Karpas-422 (cell line): Measurements from ENCODE around the gene ERG. TPM values are rescaled to one million over a fixed set of nuclear protein-coding genes. Genes with fewer than 3 reads are reported as not detected.

Source experiments
- DNase-seq: peaks from one replicate; pipeline ENCODE4 v3.0.0-alpha.2; 2015
- H2AFZ ChIP-seq: fragments of 200-600 bp; sonication (generic); 2 replicates; pipeline ENCODE4 v1.6.1; 2014; ENCODE audit warnings: antibody characterized with exemption, low read length, mixed read lengths
- H3K27ac ChIP-seq: fragments of 200-600 bp; sonication (generic); 2 replicates; pipeline ENCODE4 v1.5.1; 2014; ENCODE audit warnings: mild to moderate bottlenecking, low read length, moderate library complexity
- H3K27me3 ChIP-seq: fragments of 200-600 bp; sonication (generic); 2 replicates; pipeline ENCODE4 v1.6.1; 2014; ENCODE audit warnings: low read length, mixed read lengths
- H3K36me3 ChIP-seq: fragments of 200-600 bp; sonication (generic); 2 replicates; pipeline ENCODE4 v1.6.1; 2014; ENCODE audit warnings: low read length, mixed read lengths; ENCODE audit not compliant: insufficient read depth
- H3K4me1 ChIP-seq: fragments of 200-600 bp; sonication (generic); 2 replicates; pipeline ENCODE4 v1.6.1; 2014; ENCODE audit warnings: mild to moderate bottlenecking, low read length, mixed read lengths
- H3K4me2 ChIP-seq: fragments of 200-600 bp; sonication (generic); 2 replicates; pipeline ENCODE4 v1.6.1; 2014; ENCODE audit warnings: low read length, low read depth, mild to moderate bottlenecking; ENCODE audit not compliant: poor library complexity, severe bottlenecking
- H3K4me3 ChIP-seq: fragments of 200-600 bp; sonication (generic); 2 replicates; pipeline ENCODE4 v1.5.1; 2014; ENCODE audit warnings: mild to moderate bottlenecking, antibody characterized with exemption, low read length, mixed read lengths
- H3K79me2 ChIP-seq: fragments of 200-600 bp; sonication (generic); 2 replicates; pipeline ENCODE4 v1.6.1; 2014; ENCODE audit warnings: mild to moderate bottlenecking, low read length, mixed read lengths
- H3K9ac ChIP-seq: fragments of 200-600 bp; sonication (generic); 2 replicates; pipeline ENCODE4 v1.6.0; 2014; ENCODE audit warnings: low read length
- H3K9me2 ChIP-seq: fragments of 200-600 bp; sonication (generic), shearing (Covaris generic); replicated peaks from 2 replicates; pipeline ENCODE4 v1.6.0; 2014; ENCODE audit warnings: mild to moderate bottlenecking, low read length, moderate library complexity; ENCODE audit not compliant: insufficient read depth
- H3K9me3 ChIP-seq: fragments of 300-700, 200-600 bp; sonication (generic); 2 replicates; pipeline ENCODE4 v1.6.1; 2014; ENCODE audit warnings: low read length, mixed read lengths
- H4K20me1 ChIP-seq: fragments of 200-600 bp; sonication (generic); 2 replicates; pipeline ENCODE4 v1.6.1; 2014; ENCODE audit warnings: mild to moderate bottlenecking, antibody characterized with exemption, low read length, low read depth; ENCODE audit not compliant: insufficient read depth
- total RNA-seq: library from RNA; depleted of rRNA; stranded (reverse); fragments of >200 nt; shearing (Covaris generic); gene quantifications from 2 replicates; pipeline ENCODE4 v1.2.3, GENCODE V29; 2014; ENCODE audit warnings: low replicate concordance

The ERG gene
- total RNA-seq, 1 experiment from 2014 or later: not detected

- no peak overlapping the region for H2AFZ ChIP-seq
- H3K4me2 ChIP-seq: no peak overlapping the region
Measured at GRCh38 chr21:38475519-38475918, 22.8 kb downstream of the ERG start.

DNA sequence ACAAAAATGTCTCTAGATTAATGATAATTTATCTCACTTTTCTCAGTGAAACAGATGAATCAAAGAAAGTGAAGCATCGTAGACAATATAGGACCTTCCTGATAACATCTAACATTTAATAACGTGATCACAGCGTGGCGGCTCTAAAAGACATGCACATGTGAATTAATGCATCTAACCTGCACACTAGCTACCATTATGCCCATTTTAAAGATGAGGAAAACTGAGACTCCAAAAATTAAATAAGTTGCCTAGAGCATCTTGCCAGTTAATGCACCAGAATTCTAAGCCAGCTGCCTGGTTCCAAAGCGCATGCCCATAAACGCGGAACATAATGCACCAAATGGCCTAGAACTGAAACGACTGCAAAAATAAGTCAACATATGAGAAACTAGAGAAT, 23.5 kb downstream of the ERG start:
- H3K4me2 ChIP-seq: no peak overlapping the region
- H3K79me2 ChIP-seq: no peaks in the 10 kb centered on the region
- H3K27ac ChIP-seq: no peak overlapping the region
- H3K27me3 ChIP-seq: no peaks in the 10 kb centered on the region
- H4K20me1 ChIP-seq: no peaks in the 10 kb centered on the region
- no peaks in the 10 kb centered on the region for H3K9me3 ChIP-seq
- H2AFZ ChIP-seq: no peak overlapping the region
- H3K9ac ChIP-seq: no peak overlapping the region
- no peaks in the 10 kb centered on the region for H3K36me3 ChIP-seq
- DNase-seq: no peak
- no peak overlapping the region for H3K4me3 ChIP-seq
- peaks cover 7% of the 10 kb centered on the region for H3K4me1 ChIP-seq
- H3K9me2 ChIP-seq: no peaks in the 10 kb centered on the region

More at GRCh38 chr21:38475519-38475918, 22.8 kb downstream of the ERG start:
- Histone ChIP-seq H3K4me3 (no peak overlapping the region), H3K36me3 (no peaks in the 10 kb centered on the region), H3K27me3 (no peaks in the 10 kb centered on the region), H3K9ac (no peak overlapping the region), H3K27ac (no peak overlapping the region), H3K4me1 (peaks cover 7% of the 10 kb centered on the region), H4K20me1 (no peaks in the 10 kb centered on the region), H3K9me2 (no peaks in the 10 kb centered on the region), H3K79me2 (no peaks in the 10 kb centered on the region), H3K9me3 (no peaks in the 10 kb centered on the region)
- DNase-seq: no peak

GRCh38 chr21:38474124-38474523, 24.2 kb downstream of the ERG start:
- Histone ChIP-seq H3K9me2 (no peaks in the 10 kb centered on the region), H3K4me1 (peaks cover 7% of the 10 kb centered on the region), H3K9ac (no peak overlapping the region), H3K27me3 (no peaks in the 10 kb centered on the region), H3K27ac (no peak overlapping the region), H3K4me2 (no peak overlapping the region), H3K9me3 (no peaks in the 10 kb centered on the region), H2AFZ (no peak overlapping the region), H3K36me3 (no peaks in the 10 kb centered on the region), H3K79me2 (no peaks in the 10 kb centered on the region), H4K20me1 (no peaks in the 10 kb centered on the region), H3K4me3 (no peak overlapping the region)
- DNase-seq: no peak

- Histone ChIP-seq H3K79me2 (no peaks in the 10 kb centered on the region), H3K4me1 (peaks cover 7% of the 10 kb centered on the region), H3K27ac (no peak overlapping the region), H4K20me1 (no peaks in the 10 kb centered on the region), H3K4me2 (no peak overlapping the region), H3K9ac (no peak overlapping the region), H3K27me3 (no peaks in the 10 kb centered on the region), H3K4me3 (no peak overlapping the region), H3K36me3 (no peaks in the 10 kb centered on the region), H3K9me2 (no peaks in the 10 kb centered on the region), H2AFZ (no peak overlapping the region), H3K9me3 (no peaks in the 10 kb centered on the region)
- DNase-seq: no peak
Measured at GRCh38 chr21:38472412-38473108, 25.7 kb downstream of the ERG start.

DNA sequence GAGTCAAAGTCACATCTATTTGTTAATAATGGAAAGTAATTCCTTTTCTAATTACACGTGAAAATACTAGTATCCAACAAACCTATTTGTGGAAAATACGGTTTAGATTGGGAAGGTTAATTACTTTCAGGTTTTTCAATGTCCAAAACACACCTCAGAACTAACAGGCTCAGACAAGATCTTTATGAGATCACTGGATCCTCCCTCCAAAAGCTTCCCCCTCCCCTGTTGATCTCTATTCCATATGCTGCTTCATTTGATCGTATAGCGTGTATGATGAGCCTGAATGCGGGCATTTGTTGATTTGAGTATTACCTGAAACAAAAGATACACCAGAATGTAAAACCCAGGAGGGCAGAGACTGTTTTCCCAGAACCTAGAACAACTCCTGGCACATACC, 26.5 kb downstream of the ERG start:
- H3K4me2 ChIP-seq: no peak overlapping the region
- peaks cover 7% of the 10 kb centered on the region for H3K4me1 ChIP-seq
- no peaks in the 10 kb centered on the region for H3K27me3 ChIP-seq
- no peak overlapping the region for H3K27ac ChIP-seq
- no peak for DNase-seq
- H3K9me2 ChIP-seq: no peaks in the 10 kb centered on the region
- no peak overlapping the region for H2AFZ ChIP-seq
- H3K9ac ChIP-seq: no peak overlapping the region
- no peaks in the 10 kb centered on the region for H3K79me2 ChIP-seq
- H4K20me1 ChIP-seq: no peaks in the 10 kb centered on the region
- no peaks in the 10 kb centered on the region for H3K9me3 ChIP-seq
- no peak overlapping the region for H3K4me3 ChIP-seq
- H3K36me3 ChIP-seq: no peaks in the 10 kb centered on the region

- no peaks in the 10 kb centered on the region for H3K27me3 ChIP-seq
- H3K9me2 ChIP-seq: no peaks in the 10 kb centered on the region
- no peak for DNase-seq
- H4K20me1 ChIP-seq: no peaks in the 10 kb centered on the region
- no peak overlapping the region for H3K9ac ChIP-seq
- H3K4me1 ChIP-seq: peaks cover 7% of the 10 kb centered on the region
- H3K4me2 ChIP-seq: no peak overlapping the region
- H3K79me2 ChIP-seq: no peaks in the 10 kb centered on the region
- no peak overlapping the region for H3K4me3 ChIP-seq
- H3K9me3 ChIP-seq: no peaks in the 10 kb centered on the region
- H3K36me3 ChIP-seq: no peaks in the 10 kb centered on the region
- no peak overlapping the region for H2AFZ ChIP-seq
- no peak overlapping the region for H3K27ac ChIP-seq
Measured at GRCh38 chr21:38470755-38471154, 27.5 kb downstream of the ERG start.

- Histone ChIP-seq H3K9ac (no peak overlapping the region), H3K9me3 (no peaks in the 10 kb centered on the region), H3K4me1 (peaks cover 7% of the 10 kb centered on the region), H3K4me3 (no peak overlapping the region), H3K36me3 (no peaks in the 10 kb centered on the region), H3K27me3 (no peaks in the 10 kb centered on the region), H3K4me2 (no peak overlapping the region), H3K9me2 (no peaks in the 10 kb centered on the region), H3K27ac (no peak overlapping the region), H2AFZ (no peak overlapping the region), H4K20me1 (no peaks in the 10 kb centered on the region), H3K79me2 (no peaks in the 10 kb centered on the region)
- no peak for DNase-seq
Measured at GRCh38 chr21:38469642-38470041, 28.6 kb downstream of the ERG start.

- Histone ChIP-seq H3K27ac (no peak overlapping the region), H4K20me1 (no peaks in the 10 kb centered on the region), H3K4me2 (no peak overlapping the region), H3K9ac (no peak overlapping the region), H3K79me2 (no peaks in the 10 kb centered on the region), H3K4me1 (peaks cover 7% of the 10 kb centered on the region), H3K9me3 (no peaks in the 10 kb centered on the region), H3K4me3 (no peak overlapping the region), H3K27me3 (no peaks in the 10 kb centered on the region), H2AFZ (no peak overlapping the region), H3K36me3 (no peaks in the 10 kb centered on the region), H3K9me2 (no peaks in the 10 kb centered on the region)
- no peak for DNase-seq
Measured at GRCh38 chr21:38468989-38469388, 29.3 kb downstream of the ERG start.
